GM20000 (cell line): ENCODE measurements around the gene IDE.

Source experiments
- DNase-seq: peaks from one replicate; pipeline ENCODE4 v3.0.0; 2012; ENCODE audit warnings: low spot score
- TF ChIP-seq, protein P1 (sequence below): IDR thresholded peaks from 2 replicates; pipeline ENCODE4 v1.5.1; 2012; ENCODE audit warnings: mild to moderate bottlenecking, control low read depth; ENCODE audit errors: extremely low read depth, missing control alignments

Gene IDE

DNA sequence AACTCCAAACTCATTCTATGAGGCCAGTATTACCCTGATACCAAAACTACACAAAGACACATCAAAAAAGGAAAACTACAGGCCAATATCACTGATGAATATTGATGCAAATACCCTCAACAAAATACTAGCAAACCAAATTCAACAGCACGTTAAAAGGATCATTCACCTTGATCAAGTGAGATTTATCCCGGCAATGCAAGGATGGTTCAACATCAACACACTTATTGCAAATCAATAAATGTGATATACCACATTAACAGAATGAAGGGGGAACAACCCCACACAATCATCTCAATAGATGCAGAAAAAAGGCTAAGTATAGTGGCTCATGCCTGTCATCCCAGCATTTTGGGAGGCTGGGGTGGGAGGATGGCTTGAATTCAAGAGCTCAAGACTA lies 19.9 kb downstream of the IDE start:
- TF ChIP-seq, protein P1, sequence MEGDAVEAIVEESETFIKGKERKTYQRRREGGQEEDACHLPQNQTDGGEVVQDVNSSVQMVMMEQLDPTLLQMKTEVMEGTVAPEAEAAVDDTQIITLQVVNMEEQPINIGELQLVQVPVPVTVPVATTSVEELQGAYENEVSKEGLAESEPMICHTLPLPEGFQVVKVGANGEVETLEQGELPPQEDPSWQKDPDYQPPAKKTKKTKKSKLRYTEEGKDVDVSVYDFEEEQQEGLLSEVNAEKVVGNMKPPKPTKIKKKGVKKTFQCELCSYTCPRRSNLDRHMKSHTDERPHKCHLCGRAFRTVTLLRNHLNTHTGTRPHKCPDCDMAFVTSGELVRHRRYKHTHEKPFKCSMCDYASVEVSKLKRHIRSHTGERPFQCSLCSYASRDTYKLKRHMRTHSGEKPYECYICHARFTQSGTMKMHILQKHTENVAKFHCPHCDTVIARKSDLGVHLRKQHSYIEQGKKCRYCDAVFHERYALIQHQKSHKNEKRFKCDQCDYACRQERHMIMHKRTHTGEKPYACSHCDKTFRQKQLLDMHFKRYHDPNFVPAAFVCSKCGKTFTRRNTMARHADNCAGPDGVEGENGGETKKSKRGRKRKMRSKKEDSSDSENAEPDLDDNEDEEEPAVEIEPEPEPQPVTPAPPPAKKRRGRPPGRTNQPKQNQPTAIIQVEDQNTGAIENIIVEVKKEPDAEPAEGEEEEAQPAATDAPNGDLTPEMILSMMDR, result no peak
- no peak for DNase-seq

DNA sequence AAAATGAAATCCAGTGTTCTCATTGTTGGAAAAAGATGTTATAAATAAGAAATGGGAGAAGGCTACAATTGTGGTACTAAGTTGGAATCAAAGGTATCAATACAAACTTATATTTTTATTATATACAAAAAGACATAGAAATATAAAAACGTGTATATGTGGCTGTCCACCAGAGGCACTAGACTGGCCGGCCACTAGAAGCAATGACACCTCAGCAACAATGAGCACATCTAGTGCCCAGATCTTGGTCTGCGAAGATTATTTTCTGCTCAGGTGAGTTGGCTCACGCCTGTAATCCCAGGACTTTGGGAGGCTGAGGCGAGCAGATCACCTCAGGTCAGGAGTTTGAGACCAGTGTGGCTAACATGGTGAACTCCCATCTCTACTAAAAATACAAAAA lies 21.6 kb downstream of the IDE start:
- DNase-seq, result no peak
- TF ChIP-seq, protein P1, result peak; percentile 14

DNA sequence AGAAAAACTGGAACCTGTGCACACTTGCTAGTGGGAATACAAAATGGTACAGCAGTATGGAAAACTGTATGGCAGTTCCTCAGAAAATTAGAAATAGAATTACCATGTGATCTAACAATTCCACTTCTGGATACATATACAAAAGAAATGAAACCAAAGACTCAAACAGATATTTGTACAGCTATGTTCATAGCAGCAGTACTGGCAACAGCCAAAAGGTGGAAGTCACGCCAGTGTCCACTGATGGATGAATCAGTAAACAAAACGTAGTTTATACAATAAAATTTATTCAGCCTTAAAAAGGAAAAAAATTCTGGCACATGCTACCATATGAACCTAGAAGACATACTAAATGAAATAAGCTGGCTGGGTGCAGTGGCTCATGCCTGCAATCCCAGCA lies 23.0 kb downstream of the IDE start:
- TF ChIP-seq, protein P1, result no peak
- no peak for DNase-seq

DNA sequence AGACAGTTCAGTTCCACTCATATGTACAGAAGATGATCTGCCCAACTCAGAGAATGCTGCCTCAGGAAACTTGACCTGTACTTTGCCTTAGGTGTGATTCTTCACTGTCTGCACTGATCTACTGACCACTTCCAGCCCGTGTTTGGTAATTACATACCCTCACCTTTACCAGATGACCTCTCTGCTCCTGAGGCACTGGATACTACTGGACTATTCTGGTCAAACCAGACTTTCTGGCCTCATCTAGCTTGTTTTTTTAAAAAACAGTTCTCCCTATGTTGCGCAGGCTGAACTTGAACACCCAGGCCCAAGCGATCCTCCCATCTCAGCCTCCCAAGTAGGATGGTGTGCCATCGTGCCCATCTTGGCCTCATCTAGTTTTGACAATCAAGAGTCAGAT lies 26.2 kb downstream of the IDE start:
- DNase-seq, result no peak
- TF ChIP-seq, protein P1, result no peak

DNA sequence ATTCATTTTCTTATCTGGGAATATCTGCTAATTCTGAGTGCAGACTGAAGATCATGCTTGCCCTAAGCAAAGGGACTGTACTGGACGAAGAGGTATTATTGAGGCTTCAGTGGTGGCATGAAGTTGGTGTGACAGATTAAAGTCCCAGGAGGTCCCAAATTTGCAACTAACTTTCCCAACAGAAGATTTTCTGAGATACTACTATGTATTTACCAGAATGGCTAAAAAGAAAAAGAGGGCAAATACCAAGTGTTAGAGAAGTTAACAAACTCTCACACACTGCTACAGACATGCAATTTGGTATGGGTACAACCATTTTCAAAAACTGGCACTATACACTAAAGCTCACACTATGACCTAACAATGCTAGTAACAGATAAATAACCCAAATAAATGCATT lies 28.3 kb downstream of the IDE start:
- TF ChIP-seq, protein P1, result no peak
- no peak for DNase-seq

DNA sequence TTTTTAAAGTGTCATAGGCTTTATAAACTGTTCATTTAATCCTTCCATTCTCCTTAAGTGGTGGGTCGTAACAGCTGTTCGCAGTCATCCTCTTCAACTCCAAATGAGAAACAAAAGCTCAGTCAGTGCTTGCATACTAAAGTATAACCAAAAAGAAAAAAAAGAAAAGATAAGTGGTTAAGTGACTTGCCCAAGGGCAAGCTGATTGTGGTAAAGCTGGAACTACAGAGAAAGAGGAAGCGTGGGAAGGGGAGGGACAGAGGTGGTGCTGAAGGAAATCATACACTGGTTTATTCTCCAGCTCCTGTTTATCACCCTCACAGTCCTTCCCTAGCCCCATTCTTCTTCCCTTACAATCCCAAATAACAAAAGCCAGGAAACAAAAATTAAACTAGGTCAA lies 29.6 kb downstream of the IDE start:
- TF ChIP-seq, protein P1, result no peak
- DNase-seq, result no peak

DNA sequence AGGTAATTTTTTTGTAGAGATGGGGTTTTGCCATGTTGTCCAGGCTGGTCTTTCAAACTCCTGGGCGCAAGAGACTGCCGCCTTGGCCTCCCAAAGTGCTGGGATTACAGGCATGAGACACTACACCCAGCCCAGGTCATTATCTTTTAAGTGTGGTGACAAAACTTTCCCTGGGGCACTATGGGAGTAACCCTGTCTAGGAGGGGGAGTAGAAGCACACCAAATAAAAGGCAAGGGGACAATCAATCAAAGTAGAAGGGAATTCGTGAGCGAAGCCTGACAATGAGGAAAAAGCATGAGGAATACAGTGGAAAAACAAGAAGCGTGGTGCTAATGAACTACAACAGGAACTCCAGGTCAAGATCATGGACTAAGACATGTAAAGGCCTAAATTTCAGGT lies 31.4 kb downstream of the IDE start:
- DNase-seq, result no peak
- TF ChIP-seq, protein P1, result no peak

DNA sequence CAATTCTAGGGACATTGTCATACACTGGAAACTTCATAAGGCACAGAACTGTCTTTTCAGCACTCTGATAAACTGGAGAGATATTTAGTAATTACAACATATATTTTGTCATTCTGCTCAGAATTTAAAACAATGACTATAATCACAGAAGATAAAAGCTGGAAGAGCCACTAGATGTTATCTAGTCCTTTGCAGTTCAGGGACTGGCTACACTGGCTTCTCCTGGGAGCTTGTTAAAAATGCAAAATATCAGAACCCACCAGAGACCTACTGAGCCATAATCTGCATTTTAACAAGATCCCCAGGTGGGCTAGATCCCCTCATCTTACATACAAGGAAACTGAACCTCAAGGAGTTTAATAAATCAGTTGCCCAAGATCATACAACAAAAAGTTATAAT lies 32.3 kb downstream of the IDE start:
- TF ChIP-seq, protein P1, result no peak

More for the DNA sequence above, 32.3 kb downstream of the IDE start:
- DNase-seq, result no peak
